ENCODE results near the gene SIPA1L3.

GRCh38 chr19:37970699-37971098 lies 63.7 kb downstream of the SIPA1L3 start:
- TF ChIP-seq ZNF175 (tag by site-specific recombination; IDR thresholded peaks at IDR 0.05) (no peak), ZNF76 (tag by site-specific recombination; IDR thresholded peaks at IDR 0.05; ENCODE audit: borderline replicate concordance, low read depth) (no peak), ZSCAN5A (tag by site-specific recombination; IDR thresholded peaks at IDR 0.05) (no peak), YY1 (tag by site-specific recombination; IDR thresholded peaks at IDR 0.05) (no peak), SP3 (tag by site-specific recombination; IDR thresholded peaks at IDR 0.05) (no peak), ZNF214 (tag by site-specific recombination; IDR thresholded peaks at IDR 0.05; ENCODE audit: borderline replicate concordance) (no peak), ZNF211 (tag by site-specific recombination; IDR thresholded peaks at IDR 0.05; ENCODE audit: low read depth) (no peak), KLF10 (tag by site-specific recombination; IDR thresholded peaks at IDR 0.05) (no peak), SP2 (tag by site-specific recombination; IDR thresholded peaks at IDR 0.05) (no peak), ZBTB26 (tag by site-specific recombination; optimal IDR thresholded peaks at IDR 0.05) (no peak), ZSCAN23 (tag by site-specific recombination; IDR thresholded peaks at IDR 0.05) (no peak)
- TF ChIP-seq, protein P1, sequence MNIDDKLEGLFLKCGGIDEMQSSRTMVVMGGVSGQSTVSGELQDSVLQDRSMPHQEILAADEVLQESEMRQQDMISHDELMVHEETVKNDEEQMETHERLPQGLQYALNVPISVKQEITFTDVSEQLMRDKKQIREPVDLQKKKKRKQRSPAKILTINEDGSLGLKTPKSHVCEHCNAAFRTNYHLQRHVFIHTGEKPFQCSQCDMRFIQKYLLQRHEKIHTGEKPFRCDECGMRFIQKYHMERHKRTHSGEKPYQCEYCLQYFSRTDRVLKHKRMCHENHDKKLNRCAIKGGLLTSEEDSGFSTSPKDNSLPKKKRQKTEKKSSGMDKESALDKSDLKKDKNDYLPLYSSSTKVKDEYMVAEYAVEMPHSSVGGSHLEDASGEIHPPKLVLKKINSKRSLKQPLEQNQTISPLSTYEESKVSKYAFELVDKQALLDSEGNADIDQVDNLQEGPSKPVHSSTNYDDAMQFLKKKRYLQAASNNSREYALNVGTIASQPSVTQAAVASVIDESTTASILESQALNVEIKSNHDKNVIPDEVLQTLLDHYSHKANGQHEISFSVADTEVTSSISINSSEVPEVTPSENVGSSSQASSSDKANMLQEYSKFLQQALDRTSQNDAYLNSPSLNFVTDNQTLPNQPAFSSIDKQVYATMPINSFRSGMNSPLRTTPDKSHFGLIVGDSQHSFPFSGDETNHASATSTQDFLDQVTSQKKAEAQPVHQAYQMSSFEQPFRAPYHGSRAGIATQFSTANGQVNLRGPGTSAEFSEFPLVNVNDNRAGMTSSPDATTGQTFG (tag by site-specific recombination; IDR thresholded peaks at IDR 0.05; ENCODE audit: borderline replicate concordance), result no peak
- TF ChIP-seq, protein P2, sequence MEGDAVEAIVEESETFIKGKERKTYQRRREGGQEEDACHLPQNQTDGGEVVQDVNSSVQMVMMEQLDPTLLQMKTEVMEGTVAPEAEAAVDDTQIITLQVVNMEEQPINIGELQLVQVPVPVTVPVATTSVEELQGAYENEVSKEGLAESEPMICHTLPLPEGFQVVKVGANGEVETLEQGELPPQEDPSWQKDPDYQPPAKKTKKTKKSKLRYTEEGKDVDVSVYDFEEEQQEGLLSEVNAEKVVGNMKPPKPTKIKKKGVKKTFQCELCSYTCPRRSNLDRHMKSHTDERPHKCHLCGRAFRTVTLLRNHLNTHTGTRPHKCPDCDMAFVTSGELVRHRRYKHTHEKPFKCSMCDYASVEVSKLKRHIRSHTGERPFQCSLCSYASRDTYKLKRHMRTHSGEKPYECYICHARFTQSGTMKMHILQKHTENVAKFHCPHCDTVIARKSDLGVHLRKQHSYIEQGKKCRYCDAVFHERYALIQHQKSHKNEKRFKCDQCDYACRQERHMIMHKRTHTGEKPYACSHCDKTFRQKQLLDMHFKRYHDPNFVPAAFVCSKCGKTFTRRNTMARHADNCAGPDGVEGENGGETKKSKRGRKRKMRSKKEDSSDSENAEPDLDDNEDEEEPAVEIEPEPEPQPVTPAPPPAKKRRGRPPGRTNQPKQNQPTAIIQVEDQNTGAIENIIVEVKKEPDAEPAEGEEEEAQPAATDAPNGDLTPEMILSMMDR (tag by site-specific recombination; IDR thresholded peaks at IDR 0.05), result no peak
- TF ChIP-seq, protein P3, sequence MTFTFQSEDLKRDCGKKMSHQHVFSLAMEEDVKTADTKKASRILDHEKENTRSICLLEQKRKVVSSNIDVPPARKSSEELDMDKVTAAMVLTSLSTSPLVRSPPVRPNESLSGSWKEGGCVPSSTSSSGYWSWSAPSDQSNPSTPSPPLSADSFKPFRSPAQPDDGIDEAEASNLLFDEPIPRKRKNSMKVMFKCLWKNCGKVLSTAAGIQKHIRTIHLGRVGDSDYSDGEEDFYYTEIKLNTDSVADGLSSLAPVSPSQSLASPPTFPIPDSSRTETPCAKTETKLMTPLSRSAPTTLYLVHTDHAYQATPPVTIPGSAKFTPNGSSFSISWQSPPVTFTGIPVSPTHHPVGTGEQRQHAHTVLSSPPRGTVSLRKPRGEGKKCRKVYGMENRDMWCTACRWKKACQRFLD (tag by site-specific recombination; IDR thresholded peaks at IDR 0.05), result no peak
